ENCODE results near the gene C20orf202. TPM values are rescaled to one million over a fixed set of nuclear protein-coding genes. Genes with fewer than 3 reads are reported as not detected.

Gene C20orf202
- total RNA-seq, 1 experiment from 2014 or later: 0.22 TPM

- no peaks in the 10 kb centered on the region for H3K4me1 Mint-ChIP-seq
- ChIA-PET CTCF (interaction anchor here (0.8 kb wide), 1 partner anchor 14 kb away, joined by 4 read pairs; no protein-coding TSS in a partner anchor), POLR2A (no interaction called here)
Observed at GRCh38 chr20:1163105-1163504, 40.1 kb upstream of the C20orf202 start.

GRCh38 chr20:1163653-1164052, 39.6 kb upstream of the C20orf202 start:
- DNase-seq (ENCODE audit: low spot score): no peak
- Mint-ChIP-seq H3K36me3 (peaks cover 63% of the 10 kb centered on the region), H3K4me1 (no peaks in the 10 kb centered on the region), H3K9me3 (no peaks in the 10 kb centered on the region), H3K4me3 (no peak overlapping the region), H3K27me3 (ENCODE audit: low read depth) (no peaks in the 10 kb centered on the region), H3K27ac (no peak overlapping the region)
- POLR2A ChIA-PET: no interaction called here
- ATAC-seq: no peak
- CTCF ChIA-PET: interaction anchor here (0.8 kb wide), 1 partner anchor 14 kb away, joined by 4 read pairs; no protein-coding TSS in a partner anchor
- no peak for TF ChIP-seq CBFB (CRISPR knock-in tag; IDR thresholded peaks at IDR 0.05; ENCODE audit: low read depth)
- TF ChIP-seq PRRX2 (CRISPR knock-in tag; IDR thresholded peaks at IDR 0.05): no peak
- no peak for TF ChIP-seq JAZF1 (CRISPR knock-in tag; IDR thresholded peaks at IDR 0.05)
- no peak for TF ChIP-seq ZNF396 (CRISPR knock-in tag; IDR thresholded peaks at IDR 0.05; ENCODE audit: borderline replicate concordance)
- no peak for TF ChIP-seq AR (CRISPR knock-in tag; IDR thresholded peaks at IDR 0.05)
- TF ChIP-seq CREB1 (CRISPR knock-in tag; IDR thresholded peaks at IDR 0.05): no peak
- no peak for TF ChIP-seq KAT7 (CRISPR knock-in tag; IDR thresholded peaks at IDR 0.05; ENCODE audit: borderline replicate concordance)
- no peak for TF ChIP-seq IRF2 (CRISPR knock-in tag; IDR thresholded peaks at IDR 0.05; ENCODE audit: borderline replicate concordance, low read depth)
- no peak for TF ChIP-seq IRF1 (CRISPR knock-in tag; IDR thresholded peaks at IDR 0.05)
- no peak for TF ChIP-seq TP53 (CRISPR knock-in tag; IDR thresholded peaks at IDR 0.05)

More at GRCh38 chr20:1163105-1163504, 40.1 kb upstream of the C20orf202 start:
- Mint-ChIP-seq H3K27ac (no peak overlapping the region), H3K4me3 (no peak overlapping the region), H3K9me3 (no peaks in the 10 kb centered on the region), H3K27me3 (ENCODE audit: low read depth) (no peaks in the 10 kb centered on the region), H3K36me3 (peaks cover 59% of the 10 kb centered on the region)
- TF ChIP-seq ATF6 (CRISPR knock-in tag; IDR thresholded peaks at IDR 0.05) (no peak), ZNF512 (CRISPR knock-in tag; IDR thresholded peaks at IDR 0.05; ENCODE audit: borderline replicate concordance) (no peak), AFF4 (CRISPR knock-in tag; IDR thresholded peaks at IDR 0.05; ENCODE audit: borderline replicate concordance) (no peak), CDX4 (CRISPR knock-in tag; IDR thresholded peaks at IDR 0.05; ENCODE audit: borderline replicate concordance) (no peak)
- ATAC-seq: no peak
- DNase-seq (ENCODE audit: low spot score): no peak

Data from WTC11 (cell line).